ENCODE measurements around the gene NOD1. TPM values are rescaled to one million over a fixed set of nuclear protein-coding genes. Genes with fewer than 3 reads are reported as not detected.

NOD1 gene
- total and polyA plus RNA-seq, 2 of the 8 experiments (the other 6 are each of a cell fraction or from before 2014, with no cell fraction given) = 3.8 to 6.5 TPM

DNA sequence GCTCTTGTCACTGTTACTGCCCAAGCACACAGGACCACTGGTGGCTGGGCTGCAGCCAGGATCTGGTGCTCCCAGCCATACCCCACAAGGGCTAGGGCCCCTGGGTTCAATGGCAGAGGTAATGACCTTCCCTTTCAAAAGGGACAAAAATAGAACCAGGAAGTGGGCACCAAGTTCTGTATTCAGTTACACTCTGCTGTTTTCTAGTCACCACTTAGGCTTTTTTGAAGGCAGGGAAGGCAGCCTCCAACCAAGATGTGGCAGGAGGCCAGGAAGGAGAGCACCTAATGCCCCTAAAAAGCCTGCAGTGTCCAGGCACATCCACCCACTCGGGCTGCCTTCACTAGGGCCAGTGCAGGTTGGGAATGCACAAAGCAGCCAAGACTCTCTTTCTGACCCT, 47.8 kb downstream of the NOD1 start:
- DNase-seq (ENCODE audit: low read depth in 1 of 2, low spot score in 2 of 2) (no peak), FAIRE-seq (no peak)
- ChIA-PET POLR2A (ENCODE audit: partially characterized antibody) (interaction anchor here (0.5 to 0.6 kb wide), 2 partner anchors 33 to 104 kb away, joined by 3 to 4 read pairs; no protein-coding TSS in a partner anchor), CTCF (ENCODE audit: partially characterized antibody) (interaction anchor here (0.6 to 2.5 kb wide), 6 partner anchors 18 to 80 kb away, joined by 3 to 7 read pairs (median 3); no protein-coding TSS in a partner anchor)
- 86% methylated on average over 1 of the region's 1 CpG; no CpG with 5 or more reads in 1 of the 2 experiments for WGBS, 2 experiments (ENCODE audit: extremely low coverage in 1 of 2, insufficient coverage in 1 of 2, insufficient read length in 1 of 2, insufficient replicate concordance in 2 of 2, low coverage in 1 of 2, low lambda C conversion rate in 2 of 2, missing lambda C conversion rate in 1 of 2)
- Histone ChIP-seq H2BK15ac (ENCODE audit: low read length) (no peak overlapping the region), H3K27me3 (replicated peaks in 1 of 4; ENCODE audit: control insufficient read depth in 3 of 4, extremely low read depth in 1 of 4, insufficient read depth in 3 of 4, low read length in 3 of 4) (no peaks in the 10 kb centered on the region), H2BK20ac (ENCODE audit: low read length) (no peak overlapping the region), H3K23me2 (ENCODE audit: low read depth, low read length) (no peaks in the 10 kb centered on the region), H3K4me2 (ENCODE audit: insufficient read depth in 1 of 2, low read depth in 2 of 2, low read length in 2 of 2) (no peak overlapping the region), H4K5ac (ENCODE audit: insufficient read length, low read depth, low read length) (no peak overlapping the region), H4K91ac (replicated peaks; ENCODE audit: insufficient read length, low read length) (no peak overlapping the region), H3K79me2 (ENCODE audit: control insufficient read depth in 1 of 2, insufficient read depth in 2 of 2, low read length in 2 of 2) (no peaks in the 10 kb centered on the region), H2AK5ac (ENCODE audit: low read depth, low read length) (no peak overlapping the region), H2AFZ (ENCODE audit: low read length) (no peak overlapping the region), H3K4me1 (replicated peaks in 1 of 4; ENCODE audit: control insufficient read depth in 3 of 4, insufficient read depth in 4 of 4, low read length in 3 of 4) (peaks cover 2 to 11% (median 10%) of the 10 kb centered on the region in 4 experiments; a peak in 4 of 7 replicates), H3K4ac (replicated peaks; ENCODE audit: insufficient read length, low read depth, low read length) (no peak overlapping the region), H2BK5ac (ENCODE audit: low read depth, low read length) (no peak overlapping the region), H3K56ac (replicated peaks; ENCODE audit: insufficient read length, low read depth, low read length) (no peak overlapping the region), H3K23ac (ENCODE audit: insufficient read length) (no peak overlapping the region), H2BK120ac (replicated peaks; ENCODE audit: low read depth, low read length) (no peak overlapping the region), H3K27ac (ENCODE audit: low read depth, low read length) (no peak overlapping the region), H2BK12ac (ENCODE audit: low read depth, low read length) (no peak overlapping the region), H3K14ac (ENCODE audit: insufficient read length) (no peak overlapping the region), H3K18ac (ENCODE audit: extremely low read depth, low read length) (no peak overlapping the region; the same call in 1 of the 2 replicates), H3K36me3 (ENCODE audit: control insufficient read depth in 2 of 4, insufficient read depth in 4 of 4, low read length in 3 of 4) (no peaks in the 10 kb centered on the region), H3K79me1 (ENCODE audit: low read depth, low read length) (no peaks in the 10 kb centered on the region; the same call in 1 of the 2 replicates), H3K9ac (replicated peaks in 1 of 4; ENCODE audit: extremely low read depth in 1 of 4, low read depth in 3 of 4, low read length in 3 of 4) (no peak overlapping the region), H4K20me1 (replicated peaks in 1 of 2; ENCODE audit: control insufficient read depth in 1 of 2, insufficient read depth in 2 of 2, low read length in 2 of 2) (no peaks in the 10 kb centered on the region), H3K4me3 (ENCODE audit: extremely low read depth in 1 of 4, insufficient read depth in 2 of 4, low read depth in 3 of 4, low read length in 4 of 4) (no peak overlapping the region), H4K8ac (ENCODE audit: extremely low read depth, insufficient read depth, low read length) (no peak overlapping the region), H3K9me3 (ENCODE audit: insufficient read depth in 2 of 2, low read depth in 1 of 2, low read length in 1 of 2) (no peaks in the 10 kb centered on the region)
- TF ChIP-seq BCL11A (IDR thresholded peaks at IDR 0.05; ENCODE audit: low read depth in 2 of 2, low read length in 2 of 2) = no peak
- no peak for TF ChIP-seq TAF1 (IDR thresholded peaks at IDR 0.05; ENCODE audit: low read depth, low read length)
- TF ChIP-seq GABPA (IDR thresholded peaks at IDR 0.05; ENCODE audit: borderline replicate concordance, insufficient read depth, low read length) = no peak
- TF ChIP-seq KDM4A (IDR thresholded peaks at IDR 0.05; ENCODE audit: low read depth, low read length, severe bottlenecking) = no peak
- TF ChIP-seq CTCF (IDR thresholded peaks at IDR 0.05; ENCODE audit: control extremely low read depth in 1 of 3, insufficient read depth in 1 of 3, low read depth in 1 of 3, low read length in 3 of 3) = no peak
- no peak for TF ChIP-seq POLR2AphosphoS5 (IDR thresholded peaks at IDR 0.05; ENCODE audit: low read depth, low read length)
- TF ChIP-seq, protein P1, sequence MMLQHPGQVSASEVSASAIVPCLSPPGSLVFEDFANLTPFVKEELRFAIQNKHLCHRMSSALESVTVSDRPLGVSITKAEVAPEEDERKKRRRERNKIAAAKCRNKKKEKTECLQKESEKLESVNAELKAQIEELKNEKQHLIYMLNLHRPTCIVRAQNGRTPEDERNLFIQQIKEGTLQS (IDR thresholded peaks at IDR 0.05; ENCODE audit: insufficient read depth, low read depth, low read length) = no peak
- TF ChIP-seq RBBP5 (IDR thresholded peaks at IDR 0.05; ENCODE audit: borderline replicate concordance, low read depth, low read length) = no peak
- TF ChIP-seq SP1 (IDR thresholded peaks at IDR 0.05; ENCODE audit: low read depth, low read length) = no peak
- no peak for TF ChIP-seq EP300 (IDR thresholded peaks at IDR 0.05; ENCODE audit: borderline replicate concordance in 1 of 2, low read depth in 2 of 2, low read length in 2 of 2)

All from H1 (cell line).